ENCODE measurements around the gene GJA4.

- TF ChIP-seq, protein P1, sequence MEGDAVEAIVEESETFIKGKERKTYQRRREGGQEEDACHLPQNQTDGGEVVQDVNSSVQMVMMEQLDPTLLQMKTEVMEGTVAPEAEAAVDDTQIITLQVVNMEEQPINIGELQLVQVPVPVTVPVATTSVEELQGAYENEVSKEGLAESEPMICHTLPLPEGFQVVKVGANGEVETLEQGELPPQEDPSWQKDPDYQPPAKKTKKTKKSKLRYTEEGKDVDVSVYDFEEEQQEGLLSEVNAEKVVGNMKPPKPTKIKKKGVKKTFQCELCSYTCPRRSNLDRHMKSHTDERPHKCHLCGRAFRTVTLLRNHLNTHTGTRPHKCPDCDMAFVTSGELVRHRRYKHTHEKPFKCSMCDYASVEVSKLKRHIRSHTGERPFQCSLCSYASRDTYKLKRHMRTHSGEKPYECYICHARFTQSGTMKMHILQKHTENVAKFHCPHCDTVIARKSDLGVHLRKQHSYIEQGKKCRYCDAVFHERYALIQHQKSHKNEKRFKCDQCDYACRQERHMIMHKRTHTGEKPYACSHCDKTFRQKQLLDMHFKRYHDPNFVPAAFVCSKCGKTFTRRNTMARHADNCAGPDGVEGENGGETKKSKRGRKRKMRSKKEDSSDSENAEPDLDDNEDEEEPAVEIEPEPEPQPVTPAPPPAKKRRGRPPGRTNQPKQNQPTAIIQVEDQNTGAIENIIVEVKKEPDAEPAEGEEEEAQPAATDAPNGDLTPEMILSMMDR (IDR thresholded peaks at IDR 0.05): no peak
- TF ChIP-seq ZFX (IDR thresholded peaks at IDR 0.05; ENCODE audit: borderline replicate concordance): no peak
Measured at GRCh38 chr1:34776911-34777310, 15.9 kb upstream of the GJA4 start.

All from 22Rv1 (cell line).